Activated T-cell treated with anti-CD3 and anti-CD28 coated beads for 1 hour (primary cell): ENCODE data around the gene MED25.

Experiments
- DNase-seq: peaks from one replicate; pipeline ENCODE4 v3.0.0-alpha.2; 2020; ENCODE audit warnings: low read depth

MED25 gene

DNA sequence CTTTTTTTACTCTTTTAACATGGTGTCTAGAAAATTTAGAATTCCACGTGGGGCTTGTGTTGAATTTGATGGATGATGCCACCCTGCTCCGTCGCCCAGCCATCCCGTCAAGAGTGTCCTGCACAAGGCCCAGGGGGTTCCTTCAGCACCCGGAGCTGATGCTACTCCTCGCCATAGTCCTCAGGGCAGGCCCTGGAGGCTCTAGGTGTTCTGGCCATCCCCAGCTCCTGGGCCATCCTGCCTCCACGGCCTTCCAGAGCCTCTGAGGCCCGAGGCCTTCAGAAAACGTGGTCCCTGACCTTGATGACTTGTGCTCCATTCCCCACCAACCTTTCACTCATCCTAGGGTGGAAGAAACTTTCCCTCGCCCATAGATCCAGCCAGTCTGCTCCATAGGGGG, 55.7 kb downstream of the MED25 start:
- no peak for DNase-seq

DNA sequence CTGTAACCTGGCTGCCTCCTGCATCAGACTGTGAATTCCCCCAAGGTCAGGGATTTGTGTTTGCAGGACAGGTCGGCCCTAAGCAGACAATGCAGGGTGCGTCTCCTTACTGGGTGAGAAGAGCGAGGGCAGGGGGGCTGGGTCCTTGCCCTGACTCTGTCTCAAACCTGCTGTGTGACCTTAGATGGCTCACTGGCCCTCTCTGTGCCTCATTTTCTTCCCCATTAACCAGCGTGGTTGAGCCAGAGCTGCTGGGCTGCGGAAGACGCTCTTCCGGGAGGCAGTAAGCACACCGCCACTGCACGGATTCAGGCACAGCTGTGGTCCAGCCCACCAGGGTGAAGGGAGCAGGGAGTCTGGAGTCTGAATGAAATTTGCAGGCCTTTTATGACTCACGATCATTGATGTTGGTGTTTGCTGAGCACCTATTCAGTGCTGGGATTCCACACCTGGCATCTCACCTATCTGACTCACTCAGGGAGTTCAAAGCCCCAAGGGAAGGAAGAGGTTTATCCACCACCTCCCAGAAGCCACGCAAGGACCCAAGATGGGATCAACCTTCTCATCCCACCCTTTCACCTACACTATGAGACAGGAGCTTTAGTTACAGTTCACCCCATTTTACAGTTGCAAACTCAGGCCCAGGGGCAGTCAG, 56.5 kb downstream of the MED25 start:
- no peak for DNase-seq

DNA sequence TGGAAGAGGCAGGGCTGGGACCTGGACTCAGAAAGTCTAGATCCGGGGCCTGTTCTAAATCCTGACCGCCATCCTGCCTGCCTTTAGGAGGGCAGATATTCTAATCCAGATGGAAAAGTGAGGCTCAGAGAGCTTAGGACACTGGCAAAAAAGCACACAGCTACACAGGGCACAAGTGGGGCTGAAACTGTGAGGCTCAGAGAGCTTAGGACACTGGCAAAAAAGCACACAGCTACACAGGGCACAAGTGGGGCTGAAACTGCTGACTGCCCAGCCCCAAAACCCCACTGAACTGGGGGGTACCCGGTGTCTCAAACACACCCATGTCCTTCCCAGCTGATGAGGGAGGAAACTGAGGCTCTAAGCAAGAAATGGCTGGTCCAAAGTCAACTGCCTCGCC, 57.1 kb downstream of the MED25 start:
- no peak for DNase-seq

GRCh38 chr19:49875857-49876421, 57.9 kb downstream of the MED25 start:
- peak; percentile 42 for DNase-seq

DNA sequence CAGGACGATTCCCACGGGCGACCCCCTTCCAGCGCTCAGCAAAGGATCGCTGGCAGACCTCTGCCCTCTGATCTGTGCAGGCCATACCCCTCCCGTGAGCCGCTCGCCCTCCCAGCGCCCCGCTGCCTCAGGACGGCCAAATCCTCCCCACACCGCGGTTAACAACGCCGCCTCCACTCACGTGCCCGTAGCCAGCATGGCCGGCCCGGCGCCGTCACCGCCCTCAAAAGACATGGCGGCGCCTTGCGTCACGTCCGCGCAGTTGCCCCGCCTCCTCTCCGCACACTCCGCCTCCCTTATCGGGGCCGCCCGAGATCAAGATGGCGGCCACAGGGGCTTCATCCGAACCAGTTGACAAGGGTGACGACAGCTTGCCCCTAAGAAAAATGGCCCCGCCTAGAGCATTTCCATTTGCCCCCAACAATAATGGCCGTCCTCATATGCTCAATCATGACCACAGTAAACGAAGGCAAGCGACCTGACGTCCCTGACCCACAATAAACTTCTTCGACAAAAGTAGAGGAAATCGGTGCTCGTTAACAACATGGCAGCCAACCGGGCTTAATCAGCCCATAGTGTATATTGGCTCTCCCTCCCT, 58.4 kb downstream of the MED25 start:
- DNase-seq = peak; percentile 96

- peak; percentile 95 for DNase-seq
Measured at GRCh38 chr19:49877020-49877878, 59.2 kb downstream of the MED25 start, which contains the start of the genes AKT1S1 and TBC1D17. Gene AKT1S1 (minus strand): TSS chr19:49877355. CDS start chr19:49873295, 4,060 bp downstream. Gene TBC1D17 (plus strand): TSS chr19:49877702. CDS start chr19:49877724, 22 bp downstream.

DNA sequence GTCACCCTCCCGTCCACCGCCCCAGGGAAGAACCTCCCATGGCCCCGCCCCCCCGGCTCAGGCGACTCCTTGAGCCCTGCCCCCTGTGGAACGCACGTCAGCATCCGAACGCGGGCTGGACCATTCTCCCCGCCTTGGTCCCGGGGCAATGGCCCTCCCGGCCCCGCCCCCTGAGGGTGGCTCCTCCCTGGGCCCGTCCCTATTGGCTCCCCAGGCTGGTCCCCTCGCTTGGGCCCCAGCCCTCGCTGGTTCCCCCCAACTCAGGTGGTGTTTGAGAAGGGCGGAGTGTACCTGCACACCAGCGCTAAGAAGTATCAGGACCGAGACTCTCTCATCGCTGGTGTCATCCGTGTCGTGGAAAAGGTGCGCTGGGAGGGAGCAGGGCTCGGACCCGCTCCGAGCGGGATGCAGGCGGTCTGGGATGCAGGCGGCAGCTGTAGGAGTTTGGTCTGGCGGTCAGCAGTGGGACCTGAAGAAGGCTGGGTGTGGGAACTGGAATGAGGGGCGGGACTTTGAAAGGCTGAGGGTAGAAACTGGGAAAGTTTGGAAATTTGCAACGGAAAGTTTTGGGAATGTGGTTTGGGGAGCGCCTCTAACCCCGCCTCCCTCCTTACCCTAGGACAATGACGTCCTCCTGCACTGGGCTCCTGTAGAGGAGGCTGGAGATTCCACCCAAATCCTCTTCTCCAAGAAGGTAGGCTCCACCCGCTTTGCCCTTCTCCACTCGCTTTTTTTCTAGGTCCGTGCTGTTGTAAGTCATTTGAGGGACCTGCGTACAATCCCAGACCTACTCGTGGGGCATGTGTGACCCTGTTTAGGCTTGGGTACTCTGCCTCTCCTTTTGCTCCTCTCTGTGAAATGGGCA, 60.0 kb downstream of the MED25 start:
- peak; percentile 98 for DNase-seq

GRCh38 chr19:49878744-49879070, 60.6 kb downstream of the MED25 start:
- DNase-seq = no peak

DNA sequence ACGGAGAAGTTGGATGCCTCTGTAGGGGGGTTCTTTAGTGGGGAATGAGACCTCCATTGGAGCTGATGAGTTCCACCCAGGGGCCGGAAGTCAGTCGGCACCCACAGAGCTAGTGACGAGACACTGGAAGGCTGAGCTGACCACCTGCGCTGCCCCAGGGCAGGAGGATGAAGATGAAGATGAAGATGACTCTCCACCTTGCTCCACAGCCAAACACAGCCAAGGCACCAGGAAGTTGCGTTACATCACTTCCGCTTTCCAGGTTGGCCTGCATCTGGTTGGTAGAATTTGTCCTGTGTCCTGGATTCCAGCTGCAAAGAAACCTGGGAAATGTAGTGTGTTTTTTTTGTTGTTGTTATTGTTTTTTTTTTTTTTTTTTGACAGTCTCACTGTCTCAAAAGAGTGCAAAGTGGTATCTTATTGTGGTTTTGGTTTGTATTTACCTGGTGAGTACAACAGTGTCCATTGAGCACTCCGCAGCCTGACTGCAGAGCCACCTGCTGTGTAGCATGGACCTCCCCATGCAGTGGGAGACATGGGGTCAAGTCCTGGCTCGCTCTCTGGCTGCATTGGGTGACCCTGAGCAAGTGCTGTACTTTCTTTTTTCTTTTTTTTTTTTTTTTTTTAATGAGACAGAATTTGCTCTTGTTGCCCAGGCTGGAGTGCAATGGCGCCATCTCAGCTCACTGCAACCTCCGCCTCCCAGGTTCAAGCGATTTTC, 61.3 kb downstream of the MED25 start:
- no peak for DNase-seq

GRCh38 chr19:49880162-49880869, 62.2 kb downstream of the MED25 start:
- no peak for DNase-seq

GRCh38 chr19:49881186-49881585, 63.1 kb downstream of the MED25 start:
- no peak for DNase-seq

DNA sequence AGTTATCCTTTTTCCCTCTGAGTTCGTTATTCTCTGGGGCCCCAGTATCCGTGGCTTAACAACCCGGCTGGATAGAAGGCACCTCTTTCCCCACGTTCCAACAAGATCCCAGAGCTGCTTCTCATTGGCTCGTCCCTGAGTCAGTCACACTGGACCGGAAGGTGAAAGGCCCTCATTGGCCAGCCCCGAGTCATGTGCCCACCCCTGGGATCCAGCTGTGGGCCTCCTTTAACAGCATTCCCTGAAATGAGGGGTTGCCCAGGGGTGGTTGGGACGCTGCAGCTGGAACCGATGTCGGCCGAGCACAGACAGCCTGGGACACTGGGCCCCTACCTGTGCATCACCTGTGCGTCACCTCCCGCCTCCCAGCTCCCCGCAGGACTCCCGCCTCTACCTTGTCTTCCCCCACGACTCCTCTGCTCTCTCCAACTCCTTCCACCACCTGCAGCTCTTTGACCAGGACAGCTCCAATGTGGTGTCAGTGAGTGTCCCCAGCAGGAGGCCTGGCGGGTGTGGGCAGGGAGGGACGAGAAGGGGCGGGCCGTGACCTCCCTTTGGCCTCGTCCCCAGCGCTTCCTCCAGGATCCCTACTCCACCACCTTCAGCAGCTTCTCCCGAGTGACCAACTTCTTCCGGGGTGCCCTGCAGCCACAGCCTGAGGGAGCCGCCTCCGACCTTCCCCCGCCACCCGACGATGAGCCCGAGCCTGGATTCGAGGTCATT, 63.7 kb downstream of the MED25 start:
- DNase-seq = no peak

DNA sequence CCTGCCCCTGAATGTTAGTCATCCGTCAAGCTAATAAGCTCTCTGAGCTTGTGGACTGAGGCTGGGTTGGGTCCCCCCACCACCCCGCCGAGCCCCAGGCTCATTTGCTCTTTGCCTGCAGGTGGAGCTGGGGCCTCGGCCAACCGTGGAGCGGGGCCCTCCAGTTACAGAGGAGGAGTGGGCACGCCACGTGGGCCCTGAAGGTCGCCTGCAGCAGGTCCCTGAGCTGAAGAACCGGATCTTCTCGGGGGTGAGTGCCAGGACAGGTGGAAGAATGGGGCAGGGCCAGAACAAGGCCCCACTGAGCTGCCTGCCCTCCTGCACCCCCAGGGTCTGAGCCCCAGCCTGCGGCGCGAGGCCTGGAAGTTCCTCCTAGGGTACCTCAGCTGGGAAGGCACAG, 64.6 kb downstream of the MED25 start:
- no peak for DNase-seq

DNA sequence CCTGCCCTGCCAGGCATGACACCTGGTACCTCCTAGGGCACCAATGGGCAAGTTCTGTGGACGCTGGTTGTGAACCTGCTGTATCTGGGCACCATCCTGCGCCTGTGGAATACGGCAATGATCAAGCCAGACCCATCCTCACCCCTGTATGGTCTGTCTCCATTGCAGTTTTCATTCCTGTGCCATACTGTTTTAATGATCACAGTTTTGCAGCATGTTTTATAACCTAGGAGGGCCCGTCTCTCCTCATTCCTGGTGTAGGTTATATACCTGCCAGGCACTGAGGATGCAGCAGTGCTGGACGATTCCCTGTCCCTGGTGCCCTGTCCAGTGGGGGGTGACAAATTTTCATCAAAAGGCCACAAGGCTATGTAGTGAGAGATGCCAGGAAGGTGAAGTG, 65.0 kb downstream of the MED25 start:
- no peak for DNase-seq

DNA sequence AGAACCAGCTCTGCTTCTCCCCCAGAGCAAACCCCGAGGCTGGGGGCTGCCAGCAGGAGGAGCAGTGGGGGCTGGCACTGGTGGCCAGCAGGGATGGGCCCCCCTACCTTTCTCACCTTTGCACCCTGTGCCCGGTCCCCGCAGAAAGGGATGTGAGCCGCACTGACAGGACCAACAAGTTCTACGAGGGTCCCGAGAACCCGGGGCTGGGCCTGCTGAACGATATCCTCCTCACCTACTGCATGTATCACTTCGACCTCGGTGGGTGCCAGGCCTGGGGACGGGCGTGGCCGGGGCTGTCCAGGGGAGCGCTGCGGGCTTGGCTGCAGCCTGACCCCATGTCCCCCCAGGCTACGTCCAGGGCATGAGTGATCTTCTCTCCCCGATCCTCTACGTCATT, 66.0 kb downstream of the MED25 start:
- no peak for DNase-seq

DNA sequence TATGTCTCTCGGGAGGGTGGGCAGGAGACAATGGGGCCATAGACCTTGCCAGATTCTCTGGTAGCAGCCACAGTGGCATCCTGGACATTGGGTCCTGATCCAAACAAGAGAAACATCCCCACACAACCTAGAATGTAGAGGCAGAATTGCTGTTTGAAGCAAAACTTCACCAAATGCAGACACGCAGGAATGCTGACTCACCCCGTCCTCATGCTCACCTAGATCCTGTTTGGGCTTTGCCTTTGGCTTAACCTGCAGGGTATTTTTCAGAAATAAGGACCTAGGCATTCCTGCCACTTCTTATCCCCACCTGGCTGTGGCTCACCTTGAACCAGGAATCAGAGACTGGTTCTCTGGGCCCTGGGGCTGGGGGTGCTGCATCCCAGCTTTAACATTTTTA, 66.7 kb downstream of the MED25 start:
- no peak for DNase-seq
